ENCODE data around the gene TNNT2.

GRCh38 chr1:201356701-201357100, 20.8 kb downstream of the TNNT2 start:
- no peak for TF ChIP-seq CTCF (conservative IDR thresholded peaks at IDR 0.05)
- TF ChIP-seq EZH2 (IDR thresholded peaks at IDR 0.05; ENCODE audit: low read depth) = no peak

All from PC-9 (cell line).